ENCODE results near the gene USF2.
A peak's percentile ranks its signal among the peaks of the same experiment; 100 is the strongest.

USF2 gene

GRCh38 chr19:35247526-35248309, 21.0 kb upstream of the USF2 start:
- TF ChIP-seq CTCF (IDR thresholded peaks at IDR 0.05) (peak; percentile 68), ZFX (IDR thresholded peaks at IDR 0.05; ENCODE audit: borderline replicate concordance) (no peak)
- H3K27ac ChIP-seq, result peak overlapping the region; percentile 99

- peak; percentile 25 for TF ChIP-seq CTCF (IDR thresholded peaks at IDR 0.05)
- no peak for TF ChIP-seq ZFX (IDR thresholded peaks at IDR 0.05; ENCODE audit: borderline replicate concordance)
- peak within 1 kb of the TSS; percentile 99 for H3K27ac ChIP-seq
Observed at GRCh38 chr19:35248310-35249145, 20.2 kb upstream of the USF2 start, which contains the start of gene LSR. LSR (plus strand) TSS chr19:35249002; CDS start chr19:35249023, 21 bp downstream.

GRCh38 chr19:35249146-35249847, 19.5 kb upstream of the USF2 start:
- peak overlapping the region; percentile 99 for H3K27ac ChIP-seq
- no peak for TF ChIP-seq CTCF (IDR thresholded peaks at IDR 0.05)
- TF ChIP-seq ZFX (IDR thresholded peaks at IDR 0.05; ENCODE audit: borderline replicate concordance), result no peak

- TF ChIP-seq CTCF (IDR thresholded peaks at IDR 0.05), result no peak
- TF ChIP-seq ZFX (IDR thresholded peaks at IDR 0.05; ENCODE audit: borderline replicate concordance), result no peak
- H3K27ac ChIP-seq, result peak overlapping the region; percentile 99
Observed at GRCh38 chr19:35249848-35250711, 18.7 kb upstream of the USF2 start.

- TF ChIP-seq CTCF (IDR thresholded peaks at IDR 0.05) (no peak), ZFX (IDR thresholded peaks at IDR 0.05; ENCODE audit: borderline replicate concordance) (no peak)
- H3K27ac ChIP-seq, result no peak overlapping the region
Observed at GRCh38 chr19:35251456-35251855, 17.3 kb upstream of the USF2 start.

Data from 22Rv1 (cell line).